ENCODE data around the gene LNPK.

The LNPK gene

DNA sequence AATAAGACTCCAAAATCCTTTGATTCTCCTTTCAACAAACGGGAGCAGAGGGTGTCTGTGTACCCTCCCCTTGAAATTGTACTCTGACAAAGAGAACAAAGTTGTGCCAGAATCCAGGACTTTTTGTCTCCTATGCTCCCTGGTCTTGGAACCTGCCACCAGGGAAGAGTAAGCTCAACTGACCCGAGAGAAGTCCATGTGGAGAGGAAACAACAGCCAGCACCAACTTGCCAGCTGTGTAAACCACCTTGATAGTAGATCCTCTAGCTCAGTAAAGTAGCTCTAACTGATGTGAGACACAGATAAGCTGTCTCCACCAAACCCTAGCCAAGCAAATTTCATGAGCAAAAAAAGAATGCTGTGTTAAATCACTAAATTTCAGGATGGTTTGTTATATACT lies 46.9 kb downstream of the LNPK start:
- no peak for TF ChIP-seq CTCF (IDR thresholded peaks at IDR 0.05; ENCODE audit: control insufficient read depth, extremely low read depth, insufficient read depth)
- no peak overlapping the region for H3K4me3 ChIP-seq (ENCODE audit: low read depth, low read length)
- peak; percentile 59 for DNase-seq (ENCODE audit: low read depth)

- no peak for DNase-seq (ENCODE audit: low read depth)
- no peak for TF ChIP-seq CTCF (IDR thresholded peaks at IDR 0.05; ENCODE audit: control insufficient read depth, extremely low read depth, insufficient read depth)
- H3K4me3 ChIP-seq (ENCODE audit: low read depth, low read length) = no peak overlapping the region
These were observed 51.6 kb downstream of the LNPK start for GRCh38 chr2:175950512-175950911.

DNA sequence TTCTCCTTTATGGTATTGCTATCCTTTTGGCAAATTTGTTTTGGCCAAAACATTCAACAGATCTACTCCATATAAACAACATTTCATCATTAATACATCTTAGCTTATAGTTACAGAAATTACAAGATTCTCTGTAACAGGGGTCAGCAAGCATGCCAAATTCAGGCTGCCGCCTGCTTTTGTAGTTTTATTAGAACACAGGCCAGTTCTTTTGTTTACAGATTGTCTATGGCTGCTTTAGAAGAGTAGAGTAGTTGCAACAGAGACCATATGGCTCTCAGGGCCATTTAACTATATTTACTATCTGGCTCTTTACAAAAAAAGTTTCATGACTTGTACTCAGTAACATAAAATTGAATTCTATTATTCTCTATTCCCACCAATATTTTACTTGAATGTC lies 53.9 kb downstream of the LNPK start:
- TF ChIP-seq CTCF (IDR thresholded peaks at IDR 0.05; ENCODE audit: control insufficient read depth, extremely low read depth, insufficient read depth) = no peak
- no peak overlapping the region for H3K4me3 ChIP-seq (ENCODE audit: low read depth, low read length)
- peak; percentile 10 for DNase-seq (ENCODE audit: low read depth)

DNA sequence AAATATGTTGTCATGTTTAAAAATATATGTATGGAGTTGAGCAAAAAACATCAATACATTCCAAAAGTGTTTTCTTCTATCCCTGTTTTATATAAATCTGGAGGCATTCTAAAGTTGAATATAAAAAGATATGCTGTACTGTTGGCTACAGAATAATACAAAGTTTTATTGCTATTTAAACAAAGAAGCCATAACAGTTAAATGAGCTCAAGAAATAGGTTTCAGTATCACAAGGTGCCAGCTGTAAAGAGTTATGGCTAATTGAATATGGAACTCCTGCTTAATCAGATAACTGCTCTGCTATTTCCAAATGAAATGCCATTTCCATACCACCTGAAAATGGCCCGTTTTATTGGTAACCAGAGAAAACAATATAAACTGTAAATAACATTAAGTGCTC lies 55.0 kb downstream of the LNPK start:
- no peak for TF ChIP-seq CTCF (IDR thresholded peaks at IDR 0.05; ENCODE audit: control insufficient read depth, extremely low read depth, insufficient read depth)
- peak; percentile 32 for DNase-seq (ENCODE audit: low read depth)
- no peak overlapping the region for H3K4me3 ChIP-seq (ENCODE audit: low read depth, low read length)

GRCh38 chr2:175941699-175942098 lies 60.4 kb downstream of the LNPK start:
- TF ChIP-seq CTCF (IDR thresholded peaks at IDR 0.05; ENCODE audit: control insufficient read depth, extremely low read depth, insufficient read depth) = no peak
- DNase-seq (ENCODE audit: low read depth) = no peak
- H3K4me3 ChIP-seq (ENCODE audit: low read depth, low read length) = no peak overlapping the region

DNA sequence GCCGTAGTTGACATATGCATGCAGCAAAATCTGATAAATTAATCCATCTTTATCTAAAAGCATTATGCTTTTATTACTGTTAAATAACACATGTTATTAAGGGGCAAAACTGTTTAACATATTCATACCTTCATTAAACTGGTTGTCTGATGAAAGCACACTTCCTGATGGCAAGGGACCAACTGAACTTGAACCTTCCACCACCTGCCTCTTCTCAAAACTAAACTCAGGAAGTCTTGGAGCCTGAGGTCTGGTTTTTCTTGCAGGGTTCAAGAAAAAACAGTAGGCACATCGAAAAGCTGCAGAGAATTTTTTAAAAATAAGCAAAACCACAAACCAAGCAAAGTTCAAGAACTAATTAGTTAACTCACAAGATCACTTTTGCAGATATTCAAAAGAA lies 64.9 kb downstream of the LNPK start:
- TF ChIP-seq CTCF (IDR thresholded peaks at IDR 0.05; ENCODE audit: control insufficient read depth, extremely low read depth, insufficient read depth) = no peak
- H3K4me3 ChIP-seq (ENCODE audit: low read depth, low read length) = no peak overlapping the region
- DNase-seq (ENCODE audit: low read depth) = no peak

GRCh38 chr2:175935289-175936181 lies 66.5 kb downstream of the LNPK start:
- no peak for TF ChIP-seq CTCF (IDR thresholded peaks at IDR 0.05; ENCODE audit: control insufficient read depth, extremely low read depth, insufficient read depth)
- no peak for DNase-seq (ENCODE audit: low read depth)
- no peak overlapping the region for H3K4me3 ChIP-seq (ENCODE audit: low read depth, low read length)

Data from LNCaP clone FGC (cell line).